PC-9 (cell line): ENCODE measurements around the gene ZNF599.

ENCODE experiments used
- EZH2 ChIP-seq: fragments of 200-600 bp; sonication (generic); IDR thresholded peaks from 2 replicates; pipeline ENCODE4 v1.8.0; 2017; ENCODE audit warnings: antibody characterized with exemption, low read depth
- TF ChIP-seq, protein P1 (sequence below): fragments of 200-600 bp; sonication (generic); conservative IDR thresholded peaks from 2 replicates; pipeline ENCODE4 v1.6.1; 2017; ENCODE audit warnings: mixed run types, antibody characterized with exemption, mild to moderate bottlenecking, moderate library complexity

DNA sequence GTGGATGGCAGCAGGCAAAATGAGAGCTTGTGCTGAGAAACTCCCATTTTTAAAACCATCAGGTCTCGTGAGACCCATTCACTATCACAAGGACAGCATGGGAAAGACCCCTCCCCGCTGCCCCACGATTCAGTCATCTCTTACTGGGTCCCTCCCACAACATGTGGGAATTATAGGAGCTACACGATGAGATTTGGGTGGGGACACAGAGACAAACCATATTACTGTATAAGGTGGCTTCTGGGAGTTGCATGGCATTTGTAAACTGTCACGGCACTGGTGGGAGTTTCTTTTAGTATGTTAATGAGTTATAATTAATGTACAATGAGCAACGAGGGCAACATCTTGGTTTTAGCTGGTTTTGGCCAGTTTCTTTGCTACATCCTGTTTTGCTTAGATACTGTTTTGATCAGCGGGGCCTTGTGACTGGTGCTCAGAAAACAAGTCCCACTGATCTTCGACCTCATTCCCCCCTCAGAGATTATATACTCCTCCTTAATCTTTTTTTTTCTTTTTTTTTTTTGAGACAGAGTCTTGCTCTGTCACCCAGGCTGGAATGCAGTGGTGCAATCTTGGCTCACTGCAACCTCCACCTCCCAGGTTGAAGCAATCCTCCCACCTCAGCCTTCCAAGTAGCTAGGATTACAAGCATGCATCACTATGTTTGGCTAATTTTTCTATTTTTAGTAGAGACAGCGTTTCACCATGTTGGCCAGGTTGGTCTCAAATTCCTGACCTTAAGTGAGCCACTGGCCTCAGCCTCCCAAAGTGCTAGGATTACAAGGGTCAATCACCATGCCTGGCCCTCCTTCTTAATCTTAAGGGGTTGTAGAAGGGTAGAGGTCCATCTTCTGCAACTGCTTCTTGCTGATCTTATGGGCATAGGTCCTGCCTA, 21.3 kb upstream of the ZNF599 start:
- TF ChIP-seq, protein P1, sequence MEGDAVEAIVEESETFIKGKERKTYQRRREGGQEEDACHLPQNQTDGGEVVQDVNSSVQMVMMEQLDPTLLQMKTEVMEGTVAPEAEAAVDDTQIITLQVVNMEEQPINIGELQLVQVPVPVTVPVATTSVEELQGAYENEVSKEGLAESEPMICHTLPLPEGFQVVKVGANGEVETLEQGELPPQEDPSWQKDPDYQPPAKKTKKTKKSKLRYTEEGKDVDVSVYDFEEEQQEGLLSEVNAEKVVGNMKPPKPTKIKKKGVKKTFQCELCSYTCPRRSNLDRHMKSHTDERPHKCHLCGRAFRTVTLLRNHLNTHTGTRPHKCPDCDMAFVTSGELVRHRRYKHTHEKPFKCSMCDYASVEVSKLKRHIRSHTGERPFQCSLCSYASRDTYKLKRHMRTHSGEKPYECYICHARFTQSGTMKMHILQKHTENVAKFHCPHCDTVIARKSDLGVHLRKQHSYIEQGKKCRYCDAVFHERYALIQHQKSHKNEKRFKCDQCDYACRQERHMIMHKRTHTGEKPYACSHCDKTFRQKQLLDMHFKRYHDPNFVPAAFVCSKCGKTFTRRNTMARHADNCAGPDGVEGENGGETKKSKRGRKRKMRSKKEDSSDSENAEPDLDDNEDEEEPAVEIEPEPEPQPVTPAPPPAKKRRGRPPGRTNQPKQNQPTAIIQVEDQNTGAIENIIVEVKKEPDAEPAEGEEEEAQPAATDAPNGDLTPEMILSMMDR = no peak
- TF ChIP-seq EZH2 = no peak
